GM21447 (cell line): ENCODE results near the gene IZUMO4.

ENCODE experiments used
- ATAC-seq: cut with Tn5 transposase; IDR thresholded peaks from one replicate; pipeline ENCODE4 v1.9.1; 2021; ENCODE audit not compliant: unreplicated experiment

Gene IZUMO4

GRCh38 chr19:2103045-2103707, 6.5 kb downstream of the IZUMO4 start:
- ATAC-seq: no peak

GRCh38 chr19:2108251-2109016, 11.7 kb downstream of the IZUMO4 start:
- ATAC-seq: no peak

GRCh38 chr19:2109046-2109864, 12.5 kb downstream of the IZUMO4 start:
- ATAC-seq: no peak

GRCh38 chr19:2110822-2111221, 14.1 kb downstream of the IZUMO4 start:
- no peak for ATAC-seq

GRCh38 chr19:2111425-2111824, 14.7 kb downstream of the IZUMO4 start:
- ATAC-seq: no peak

- no peak for ATAC-seq
These were observed 15.2 kb downstream of the IZUMO4 start for GRCh38 chr19:2111886-2112285.

- no peak for ATAC-seq
These were observed 16.0 kb downstream of the IZUMO4 start for GRCh38 chr19:2112516-2113320.

GRCh38 chr19:2113439-2114211, 16.9 kb downstream of the IZUMO4 start:
- no peak for ATAC-seq

- ATAC-seq: no peak
These were observed 17.5 kb downstream of the IZUMO4 start for GRCh38 chr19:2114218-2114617.

GRCh38 chr19:2114821-2115220, 18.1 kb downstream of the IZUMO4 start:
- no peak for ATAC-seq

GRCh38 chr19:2115324-2115723, 18.6 kb downstream of the IZUMO4 start:
- no peak for ATAC-seq

- no peak for ATAC-seq
These were observed 19.3 kb downstream of the IZUMO4 start for GRCh38 chr19:2115911-2116426.

GRCh38 chr19:2116507-2116906, 19.8 kb downstream of the IZUMO4 start:
- ATAC-seq: no peak

- ATAC-seq: no peak
These were observed 20.7 kb downstream of the IZUMO4 start for GRCh38 chr19:2117215-2117960.

GRCh38 chr19:2118438-2118837, 21.7 kb downstream of the IZUMO4 start:
- no peak for ATAC-seq

- no peak for ATAC-seq
These were observed 23.4 kb downstream of the IZUMO4 start for GRCh38 chr19:2119921-2120785.

GRCh38 chr19:2120821-2121220, 24.1 kb downstream of the IZUMO4 start:
- no peak for ATAC-seq

GRCh38 chr19:2121416-2122051, 24.8 kb downstream of the IZUMO4 start:
- ATAC-seq: no peak
